Activated naive CD8-positive, alpha-beta T cell (primary cell): ENCODE data around the gene CIAO1.
"Not testable (repeated sequence)": the region's sequence is repeated elsewhere in the genome, so short reads cannot be mapped to it uniquely, and the experiment has no call there.

Experiments
- H3K27ac Mint-ChIP-seq: one replicate; pipeline ENCODE4 v1.8.0; 2021; ENCODE audit warnings: mixed read lengths
- H3K27me3 Mint-ChIP-seq: one replicate; pipeline ENCODE4 v1.8.0; 2021; ENCODE audit warnings: mixed read lengths
- H3K36me3 Mint-ChIP-seq: one replicate; pipeline ENCODE4 v1.8.0; 2021; ENCODE audit warnings: mixed read lengths
- H3K4me1 Mint-ChIP-seq: one replicate; pipeline ENCODE4 v1.8.0; 2021; ENCODE audit warnings: low read depth, mixed read lengths
- H3K4me3 Mint-ChIP-seq: one replicate; pipeline ENCODE4 v1.8.0; 2021; ENCODE audit warnings: mild to moderate bottlenecking, mixed read lengths
- H3K9me3 Mint-ChIP-seq: one replicate; pipeline ENCODE4 v1.8.0; 2021; ENCODE audit warnings: low read depth, mixed read lengths

CIAO1 gene

DNA sequence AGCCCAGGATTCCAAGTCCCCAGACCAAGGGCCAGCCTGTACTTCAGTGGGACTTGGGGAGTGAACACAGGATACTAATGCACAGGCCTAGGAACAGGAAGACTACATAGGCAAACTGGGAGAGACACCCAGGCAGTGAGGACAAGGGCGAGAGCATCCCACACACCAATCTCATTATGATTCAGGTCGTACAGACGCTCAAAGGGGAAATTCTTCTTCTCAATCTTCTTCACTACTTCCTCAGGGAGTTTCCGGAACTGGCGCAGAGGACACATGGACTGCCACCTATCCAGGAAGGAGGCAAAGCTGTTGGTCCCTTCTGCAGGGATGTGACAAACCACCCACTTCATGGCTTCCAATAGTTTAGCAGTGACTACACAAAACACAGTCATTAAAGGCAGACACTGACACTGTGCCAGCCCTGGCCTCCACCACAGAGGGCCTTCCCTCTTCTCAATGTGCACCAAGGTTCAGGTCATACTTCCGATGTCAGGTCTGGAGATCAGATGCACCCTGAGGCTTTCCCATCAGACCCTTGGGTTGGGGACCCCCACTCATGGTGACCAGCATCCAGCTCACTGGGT is 21.3 kb downstream of the CIAO1 start:
- H3K36me3 Mint-ChIP-seq, result peaks cover 8% of the 10 kb centered on the region
- no peaks in the 10 kb centered on the region for H3K27me3 Mint-ChIP-seq
- no peak overlapping the region for H3K4me3 Mint-ChIP-seq
- no peaks in the 10 kb centered on the region for H3K4me1 Mint-ChIP-seq
- H3K27ac Mint-ChIP-seq, result no peak overlapping the region
- no peaks in the 10 kb centered on the region for H3K9me3 Mint-ChIP-seq

DNA sequence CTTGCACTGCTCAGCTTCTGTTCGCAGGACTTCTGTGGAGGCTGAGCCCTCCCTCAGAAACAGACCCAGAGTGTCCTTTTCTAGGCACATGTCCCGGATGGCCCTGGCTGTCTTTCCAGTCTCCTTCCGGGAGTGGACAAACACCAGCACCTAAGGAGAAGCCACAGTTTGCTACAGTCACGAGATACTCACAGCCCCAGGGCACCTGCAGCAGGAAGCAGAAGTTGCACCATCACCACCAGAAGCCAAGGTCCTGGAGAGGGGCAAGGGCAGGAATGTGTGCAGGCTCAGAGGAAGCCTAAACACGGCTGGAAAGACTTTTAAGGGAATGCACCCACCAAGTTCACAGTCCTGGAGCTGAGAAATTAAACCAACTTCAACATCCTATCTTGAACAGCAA is 25.7 kb downstream of the CIAO1 start:
- Mint-ChIP-seq H3K9me3 (no peaks in the 10 kb centered on the region), H3K4me1 (no peaks in the 10 kb centered on the region), H3K4me3 (no peak overlapping the region)

DNA sequence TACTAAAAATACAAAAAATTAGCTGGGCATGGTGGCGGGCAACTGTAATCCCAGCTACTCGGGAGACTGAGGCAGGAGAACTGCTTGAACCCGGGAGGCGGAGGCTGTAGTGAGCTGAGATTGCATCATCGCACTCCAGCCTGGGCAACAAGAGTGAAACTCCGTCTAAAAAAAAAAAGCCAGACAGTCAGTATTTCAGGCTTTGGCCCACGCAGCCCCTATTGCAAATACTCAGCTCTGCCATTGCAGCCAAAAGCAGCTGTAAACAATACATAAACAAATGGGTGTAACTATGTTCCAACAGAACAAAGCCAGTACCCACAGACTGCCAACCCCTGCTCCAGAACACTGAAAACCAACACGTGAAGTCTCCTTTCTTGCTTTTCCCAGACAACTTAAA is 28.2 kb downstream of the CIAO1 start:
- not testable (repeated sequence) for H3K4me1 Mint-ChIP-seq, H3K27me3 Mint-ChIP-seq, H3K9me3 Mint-ChIP-seq, H3K4me3 Mint-ChIP-seq, H3K27ac Mint-ChIP-seq
- peaks cover 12% of the 10 kb centered on the region for H3K36me3 Mint-ChIP-seq

More for the DNA sequence above, 25.7 kb downstream of the CIAO1 start:
- H3K36me3 Mint-ChIP-seq, result peaks cover 13% of the 10 kb centered on the region
- no peak overlapping the region for H3K27ac Mint-ChIP-seq
- H3K27me3 Mint-ChIP-seq, result no peaks in the 10 kb centered on the region

DNA sequence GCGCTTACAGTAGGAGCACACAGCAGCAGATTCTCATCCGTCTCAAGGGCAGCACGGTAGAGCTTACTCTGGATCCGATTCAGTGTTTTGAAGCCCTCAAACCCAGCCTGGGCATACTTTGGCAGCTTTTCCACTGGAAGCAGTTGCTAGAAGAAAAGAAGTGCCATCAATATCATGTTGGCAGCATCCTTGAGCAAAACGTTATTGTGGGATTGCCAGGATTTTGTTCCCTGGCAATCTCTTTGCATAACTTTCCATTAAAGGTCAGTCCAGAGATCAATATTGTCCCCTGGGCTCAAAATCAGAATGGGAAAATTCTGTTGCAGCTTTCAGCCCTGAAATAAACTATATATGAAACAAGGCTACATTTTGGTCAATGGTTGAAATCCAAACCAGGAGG is 30.9 kb downstream of the CIAO1 start:
- no peak overlapping the region for H3K27ac Mint-ChIP-seq
- no peaks in the 10 kb centered on the region for H3K27me3 Mint-ChIP-seq
- peaks cover 22% of the 10 kb centered on the region for H3K4me1 Mint-ChIP-seq
- peaks cover 20% of the 10 kb centered on the region for H3K36me3 Mint-ChIP-seq
- no peaks in the 10 kb centered on the region for H3K9me3 Mint-ChIP-seq
- no peak overlapping the region for H3K4me3 Mint-ChIP-seq

DNA sequence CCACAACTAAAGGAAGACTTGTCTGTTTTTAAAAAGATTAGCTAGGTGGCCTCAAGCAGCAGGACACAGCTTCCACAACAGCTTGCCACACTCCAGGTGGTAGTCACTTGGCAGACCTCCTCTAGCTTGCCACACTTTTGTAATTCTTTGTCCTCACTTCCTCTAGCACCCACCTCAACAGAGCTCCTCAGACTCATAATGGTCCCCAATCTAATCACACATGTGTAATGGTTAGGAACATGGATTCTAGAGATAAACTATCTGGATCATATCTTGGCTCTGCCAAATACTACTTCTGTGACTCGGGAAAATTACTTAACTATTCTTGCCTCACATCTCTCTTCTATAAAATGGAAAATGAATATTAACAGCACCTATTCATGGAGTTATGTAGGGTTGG is 35.8 kb downstream of the CIAO1 start:
- Mint-ChIP-seq H3K4me3 (peak overlapping the region; percentile 55), H3K36me3 (peaks cover 25% of the 10 kb centered on the region), H3K27ac (peak overlapping the region; percentile 68)

DNA sequence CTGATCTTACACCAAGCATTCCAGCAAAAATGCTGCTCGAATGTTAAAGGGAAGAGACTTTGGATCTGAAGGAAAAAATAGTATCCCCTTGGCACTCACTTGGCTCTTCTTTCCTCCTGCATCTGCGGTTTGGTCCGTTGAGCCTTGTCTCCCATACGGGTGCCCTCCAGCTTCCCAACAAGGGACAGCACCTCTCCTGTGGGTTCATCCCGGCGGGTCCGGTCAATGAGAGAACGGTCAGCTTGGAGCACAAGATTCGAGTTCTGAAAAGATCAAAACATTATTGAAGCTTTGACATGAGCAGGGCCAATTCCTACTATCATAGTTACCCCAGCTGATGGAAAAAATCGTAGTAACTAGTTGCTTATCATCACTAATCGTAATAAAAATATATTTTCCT is 38.6 kb downstream of the CIAO1 start:
- peaks cover 19% of the 10 kb centered on the region for H3K36me3 Mint-ChIP-seq
- H3K27me3 Mint-ChIP-seq, result no peaks in the 10 kb centered on the region
- H3K4me3 Mint-ChIP-seq, result peak overlapping the region; percentile 100
- no peaks in the 10 kb centered on the region for H3K9me3 Mint-ChIP-seq
- H3K27ac Mint-ChIP-seq, result peak overlapping the region; percentile 99
- H3K4me1 Mint-ChIP-seq, result peaks cover 53% of the 10 kb centered on the region

More for the DNA sequence above, 35.8 kb downstream of the CIAO1 start:
- Mint-ChIP-seq H3K4me1 (peaks cover 62% of the 10 kb centered on the region), H3K9me3 (no peaks in the 10 kb centered on the region), H3K27me3 (no peaks in the 10 kb centered on the region)

DNA sequence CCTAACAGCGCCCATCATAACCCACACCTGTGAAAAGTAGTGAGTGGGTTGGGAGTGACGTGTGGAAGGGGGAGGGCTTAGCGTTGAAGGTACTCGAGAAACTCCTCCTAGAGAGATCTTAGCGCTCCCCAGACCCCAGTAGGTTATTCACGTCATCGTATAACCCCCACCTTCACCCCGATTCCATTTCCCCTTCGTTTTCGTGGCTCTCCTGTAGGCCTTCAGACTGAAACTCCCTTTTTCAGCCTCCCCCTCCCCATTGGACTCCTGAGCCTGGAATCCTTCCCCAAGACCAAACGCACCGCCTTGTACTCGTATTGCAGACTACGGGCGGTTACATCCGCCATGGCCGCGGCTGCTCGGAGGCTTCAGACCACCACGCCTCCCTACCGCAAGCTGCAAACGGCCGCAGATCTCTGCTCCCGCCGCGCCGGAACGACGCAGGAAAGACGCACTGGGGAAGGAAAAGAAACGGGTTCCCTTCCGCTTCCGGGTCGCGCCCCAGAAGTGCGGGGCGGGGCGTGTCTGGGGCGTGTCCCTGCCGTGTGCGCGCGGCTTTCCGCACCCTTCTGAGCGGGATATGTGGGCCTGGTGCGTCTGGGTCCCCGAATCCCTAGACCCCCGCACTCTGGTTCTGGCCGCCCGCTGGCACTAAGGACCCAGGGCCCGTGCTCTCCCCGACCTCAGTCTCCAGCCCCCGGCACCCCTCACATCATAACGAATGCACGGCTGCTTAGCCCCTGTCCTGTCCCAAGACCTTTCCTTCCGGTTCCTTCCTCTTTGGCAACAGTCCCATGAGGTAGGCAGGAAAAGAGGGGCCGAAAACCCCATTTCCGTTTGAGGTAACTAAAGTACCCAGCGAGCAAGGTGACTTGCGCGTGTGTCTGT is 39.3 kb downstream of the CIAO1 start, which contains the start of gene SNRNP200:
SNRNP200 (minus strand) TSS at position 456 of the 888 bp plus-strand sequence; CDS start at position 347, 109 bp downstream.
- H3K27ac Mint-ChIP-seq, result peak within 1 kb of the TSS; percentile 99
- H3K4me3 Mint-ChIP-seq, result peak within 1 kb of the TSS; percentile 100
- H3K27me3 Mint-ChIP-seq, result no peaks in the 10 kb centered on the region
- peaks cover 56% of the 10 kb centered on the region for H3K4me1 Mint-ChIP-seq
- no peaks in the 10 kb centered on the region for H3K9me3 Mint-ChIP-seq
- peaks cover 19% of the 10 kb centered on the region for H3K36me3 Mint-ChIP-seq

DNA sequence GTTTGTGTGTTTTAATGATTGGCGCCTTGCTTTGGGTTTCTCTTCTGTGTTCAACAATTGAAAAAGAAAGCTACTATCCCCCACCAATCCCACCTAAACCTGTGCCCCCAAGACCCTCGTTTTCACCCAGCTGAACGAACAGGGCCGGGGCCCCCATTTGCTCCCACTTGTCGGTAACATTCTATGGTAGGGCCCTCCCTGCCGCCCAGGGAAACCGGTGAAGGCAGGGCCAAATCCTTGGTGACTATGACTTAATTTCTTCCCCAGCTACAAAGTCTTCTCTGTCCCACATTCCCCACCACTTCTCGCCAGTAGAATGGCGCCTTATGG is 39.9 kb downstream of the CIAO1 start:
- Mint-ChIP-seq H3K4me1 (peaks cover 53% of the 10 kb centered on the region), H3K27me3 (no peaks in the 10 kb centered on the region), H3K36me3 (peaks cover 18% of the 10 kb centered on the region), H3K9me3 (no peaks in the 10 kb centered on the region), H3K4me3 (peak overlapping the region; percentile 100), H3K27ac (peak overlapping the region; percentile 99)

DNA sequence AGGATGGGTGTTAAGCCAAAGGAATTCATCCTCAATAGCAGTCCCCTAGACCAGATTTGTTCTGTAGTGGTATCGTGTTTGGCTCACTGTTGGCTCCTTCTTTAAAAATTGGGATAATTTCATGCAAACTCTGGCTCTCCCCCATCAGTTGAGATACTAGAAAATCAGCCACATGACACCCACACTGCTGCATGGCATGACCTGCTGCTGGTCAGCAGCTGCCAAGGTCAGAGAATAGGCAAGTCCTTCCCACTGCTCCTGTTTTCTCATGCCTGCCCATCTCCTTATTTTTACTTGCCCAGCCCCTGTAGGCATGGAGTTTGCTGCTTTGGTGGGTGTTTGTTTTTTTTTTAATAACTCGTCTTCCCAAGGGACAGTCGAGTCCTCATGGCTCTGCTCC is 40.3 kb downstream of the CIAO1 start:
- H3K9me3 Mint-ChIP-seq, result no peaks in the 10 kb centered on the region
- peaks cover 49% of the 10 kb centered on the region for H3K4me1 Mint-ChIP-seq
- peaks cover 15% of the 10 kb centered on the region for H3K36me3 Mint-ChIP-seq
- H3K27ac Mint-ChIP-seq, result peak overlapping the region; percentile 99
- H3K4me3 Mint-ChIP-seq, result peak overlapping the region; percentile 100
- H3K27me3 Mint-ChIP-seq, result no peaks in the 10 kb centered on the region

DNA sequence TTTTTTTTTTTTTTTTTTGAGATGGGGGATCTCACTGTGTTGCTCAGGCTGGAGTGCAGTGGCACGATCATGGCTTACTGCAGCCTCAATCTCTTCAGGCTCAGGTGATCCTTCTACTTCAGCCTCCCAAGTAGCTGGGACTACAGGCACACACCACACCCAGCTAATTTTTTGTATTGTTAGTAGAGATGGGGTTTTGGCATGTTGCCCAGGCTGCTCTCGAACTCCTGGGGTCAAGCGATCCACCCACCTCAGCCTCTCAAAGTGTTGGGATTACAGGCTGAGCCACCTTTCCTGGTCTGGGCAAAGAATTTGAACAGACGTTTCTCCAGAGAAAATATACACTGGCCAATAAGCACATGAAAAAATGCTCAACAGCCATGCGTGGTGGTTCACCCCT is 42.2 kb downstream of the CIAO1 start:
- H3K36me3 Mint-ChIP-seq, result peaks cover 8% of the 10 kb centered on the region
- no peaks in the 10 kb centered on the region for H3K9me3 Mint-ChIP-seq
- H3K27ac Mint-ChIP-seq, result no peak overlapping the region
- H3K27me3 Mint-ChIP-seq, result no peaks in the 10 kb centered on the region
- H3K4me3 Mint-ChIP-seq, result no peak overlapping the region
- H3K4me1 Mint-ChIP-seq, result peaks cover 37% of the 10 kb centered on the region

DNA sequence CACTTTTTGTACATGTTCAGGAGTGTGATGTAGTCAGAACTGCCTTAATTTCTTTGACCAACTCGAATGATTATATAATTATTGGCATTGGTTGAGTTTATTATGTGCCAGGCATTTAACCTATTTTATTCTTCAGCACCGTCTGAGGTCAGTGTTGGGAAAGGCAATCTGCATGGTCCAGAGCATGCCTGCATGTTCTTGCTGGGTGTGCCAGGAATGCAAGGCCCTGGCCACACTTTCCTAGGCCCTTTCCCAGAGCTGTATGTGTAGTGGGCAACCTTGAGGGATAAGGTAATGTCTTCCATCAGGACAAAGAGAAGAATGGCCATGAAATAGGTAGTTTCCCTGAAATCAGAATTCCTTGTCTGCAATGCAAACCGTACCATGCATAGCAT is 49.0 kb downstream of the CIAO1 start:
- Mint-ChIP-seq H3K27me3 (no peaks in the 10 kb centered on the region), H3K36me3 (peaks cover 5% of the 10 kb centered on the region), H3K4me3 (no peak overlapping the region), H3K27ac (peak overlapping the region; percentile 72), H3K9me3 (no peaks in the 10 kb centered on the region), H3K4me1 (peaks cover 43% of the 10 kb centered on the region)

DNA sequence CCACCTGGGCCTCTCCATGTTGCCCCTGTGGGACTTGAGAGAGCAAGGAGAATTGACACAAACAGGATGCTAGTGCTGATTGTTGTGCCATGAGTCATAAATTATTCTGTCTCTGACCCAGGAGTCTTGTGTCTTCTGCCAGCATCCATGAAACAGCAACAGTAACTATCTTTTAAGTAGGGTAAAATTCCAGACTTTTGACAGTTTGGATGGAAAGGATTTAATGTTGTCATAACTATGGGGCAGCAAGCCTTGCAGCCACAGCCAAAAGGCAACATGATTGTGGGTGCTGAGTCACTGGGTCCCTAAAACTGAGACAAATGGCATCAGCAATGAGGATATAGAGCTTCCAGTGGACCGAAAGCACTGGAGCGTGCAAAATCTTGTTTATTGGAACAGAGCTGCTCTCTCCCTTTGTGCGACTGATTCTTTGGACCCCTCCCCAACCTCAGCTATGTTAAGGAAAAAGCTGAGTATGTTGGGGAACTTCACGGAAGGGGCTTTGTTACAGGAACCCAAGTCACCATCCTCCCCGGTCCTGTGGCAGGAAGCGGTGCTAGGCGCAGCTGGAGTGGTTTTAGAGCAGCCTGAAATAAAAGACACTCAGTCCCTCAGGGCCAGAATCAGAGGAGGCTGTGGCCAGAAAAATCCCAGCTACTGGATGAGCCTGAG is 49.5 kb downstream of the CIAO1 start:
- H3K27me3 Mint-ChIP-seq, result no peaks in the 10 kb centered on the region
- peaks cover 44% of the 10 kb centered on the region for H3K4me1 Mint-ChIP-seq
- peaks cover 5% of the 10 kb centered on the region for H3K36me3 Mint-ChIP-seq
- H3K9me3 Mint-ChIP-seq, result no peaks in the 10 kb centered on the region
- H3K4me3 Mint-ChIP-seq, result peak overlapping the region; percentile 54
- peak overlapping the region; percentile 72 for H3K27ac Mint-ChIP-seq

DNA sequence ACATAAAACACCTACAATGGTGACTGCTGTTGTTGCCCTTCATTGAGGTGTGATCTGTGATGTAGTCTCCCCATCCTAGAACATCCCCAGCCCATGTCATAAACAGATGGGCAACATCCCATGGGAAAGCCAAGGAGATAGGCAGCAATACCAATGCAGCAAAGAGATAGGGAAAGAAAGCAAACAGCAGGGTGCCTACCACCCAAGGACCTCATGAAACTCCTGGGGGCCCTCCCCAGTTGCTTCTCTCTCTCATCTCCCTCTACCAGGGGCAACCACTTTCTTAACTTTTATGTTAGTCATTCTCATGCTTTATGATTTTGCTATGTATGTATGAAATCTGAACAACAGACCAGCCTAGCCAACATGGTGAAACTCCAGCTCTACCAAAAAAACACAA is 51.0 kb downstream of the CIAO1 start:
- peaks cover 46% of the 10 kb centered on the region for H3K4me1 Mint-ChIP-seq
- H3K4me3 Mint-ChIP-seq, result no peak overlapping the region
- H3K36me3 Mint-ChIP-seq, result peaks cover 5% of the 10 kb centered on the region
- no peak overlapping the region for H3K27ac Mint-ChIP-seq
- H3K27me3 Mint-ChIP-seq, result no peaks in the 10 kb centered on the region
- no peaks in the 10 kb centered on the region for H3K9me3 Mint-ChIP-seq

DNA sequence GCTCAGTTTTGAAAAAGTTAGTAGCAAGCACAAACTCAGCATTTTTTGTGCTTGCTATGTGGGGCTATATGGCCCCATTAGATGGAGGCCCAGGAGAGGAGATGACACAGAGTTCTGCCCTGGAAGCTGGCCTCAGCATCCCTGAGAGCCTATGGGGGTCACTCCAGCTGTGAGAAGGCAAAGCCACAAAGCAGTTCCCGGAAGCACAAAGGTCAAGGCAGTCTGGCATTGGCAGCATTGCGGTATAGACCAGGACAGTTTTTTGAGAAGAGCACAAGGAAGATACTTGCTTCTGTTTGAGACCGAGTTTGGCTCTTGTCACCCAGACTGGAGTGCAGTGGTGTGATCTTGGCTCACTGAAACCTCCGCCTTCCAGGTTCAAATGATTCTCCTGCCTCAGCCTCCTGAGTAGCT is 51.6 kb downstream of the CIAO1 start:
- Mint-ChIP-seq H3K27me3 (no peaks in the 10 kb centered on the region), H3K27ac (peak overlapping the region; percentile 50), H3K9me3 (no peaks in the 10 kb centered on the region), H3K36me3 (peaks cover 5% of the 10 kb centered on the region), H3K4me3 (no peak overlapping the region), H3K4me1 (peaks cover 46% of the 10 kb centered on the region)

DNA sequence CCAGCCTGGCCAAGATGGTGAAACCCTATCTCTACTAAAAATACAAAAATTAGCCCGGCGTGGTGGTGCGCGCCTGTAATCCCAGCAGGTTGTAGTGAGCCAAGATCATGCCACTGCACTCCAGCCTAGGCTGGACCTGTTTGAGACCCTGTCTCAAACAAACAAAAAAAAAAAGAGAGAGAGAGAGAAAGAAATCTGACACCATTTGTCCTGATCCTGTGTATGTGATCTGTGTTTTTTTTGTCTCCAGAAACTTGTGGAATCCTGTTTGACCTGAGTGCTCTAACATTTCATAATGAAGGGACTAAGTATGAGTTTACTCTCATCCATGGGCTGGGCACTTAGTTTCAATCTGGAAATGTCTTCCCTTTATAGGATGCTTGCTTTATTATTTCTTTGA is 52.7 kb downstream of the CIAO1 start:
- H3K9me3 Mint-ChIP-seq, result no peaks in the 10 kb centered on the region
- no peaks in the 10 kb centered on the region for H3K27me3 Mint-ChIP-seq
- no peak overlapping the region for H3K27ac Mint-ChIP-seq
- peaks cover 52% of the 10 kb centered on the region for H3K4me1 Mint-ChIP-seq
- H3K4me3 Mint-ChIP-seq, result no peak overlapping the region
- H3K36me3 Mint-ChIP-seq, result peaks cover 5% of the 10 kb centered on the region
